SW480 (cell line): ENCODE measurements around the gene ITGB2.

ENCODE experiments used
- DNase-seq: peaks from one replicate; pipeline ENCODE4 v3.0.0-alpha.2; 2016; ENCODE audit warnings: low spot score

Gene ITGB2

GRCh38 chr21:44867999-44868700 is 52.5 kb downstream of the ITGB2 start:
- no peak for DNase-seq

GRCh38 chr21:44867464-44867863 is 53.2 kb downstream of the ITGB2 start:
- no peak for DNase-seq

GRCh38 chr21:44866780-44867179 is 53.9 kb downstream of the ITGB2 start:
- DNase-seq, result no peak

- no peak for DNase-seq
These were observed 55.0 kb downstream of the ITGB2 start for GRCh38 chr21:44865561-44866280.

- DNase-seq, result no peak
These were observed 57.6 kb downstream of the ITGB2 start for GRCh38 chr21:44862869-44863685.

- no peak for DNase-seq
These were observed 61.9 kb downstream of the ITGB2 start for GRCh38 chr21:44858791-44859190.

GRCh38 chr21:44858291-44858690 is 62.4 kb downstream of the ITGB2 start:
- DNase-seq, result no peak

- DNase-seq, result no peak
These were observed 63.4 kb downstream of the ITGB2 start for GRCh38 chr21:44857127-44857892.

GRCh38 chr21:44856131-44856530 is 64.6 kb downstream of the ITGB2 start:
- no peak for DNase-seq

GRCh38 chr21:44855572-44855971 is 65.1 kb downstream of the ITGB2 start:
- no peak for DNase-seq

GRCh38 chr21:44854664-44855446 is 65.8 kb downstream of the ITGB2 start:
- DNase-seq, result no peak

GRCh38 chr21:44854391-44854663 is 66.4 kb downstream of the ITGB2 start:
- DNase-seq, result no peak

- no peak for DNase-seq
These were observed 66.9 kb downstream of the ITGB2 start for GRCh38 chr21:44853601-44854390.

- no peak for DNase-seq
These were observed 69.6 kb downstream of the ITGB2 start for GRCh38 chr21:44850905-44851657.

- DNase-seq, result no peak
These were observed 70.4 kb downstream of the ITGB2 start for GRCh38 chr21:44850208-44850800.

GRCh38 chr21:44849616-44850130 is 71.0 kb downstream of the ITGB2 start:
- DNase-seq, result no peak

- DNase-seq, result no peak
These were observed 71.7 kb downstream of the ITGB2 start for GRCh38 chr21:44848821-44849521.

GRCh38 chr21:44847261-44848056 is 73.2 kb downstream of the ITGB2 start:
- no peak for DNase-seq
